HepG2 (cell line): ENCODE measurements around the gene APBB2. TPM values are rescaled to one million over a fixed set of nuclear protein-coding genes. Genes with fewer than 3 reads are reported as not detected.

ENCODE experiments used
- ATAC-seq: fragments of 200-7000 bp; cut with Tn5 transposase; 3 replicates; pipeline ENCODE4 v1.9.1; 2020; ENCODE audit warnings: mild to moderate bottlenecking, moderate library complexity
- BruUV-seq: library from RNA; stranded (reverse); fragments of 400-500 nt; replicated peaks from 2 replicates; lab custom pipeline; 2021; lab: Mats Ljungman, UMichigan
- CTCF ChIA-PET: fragments of 300-600 bp; formaldehyde crosslinking; extraction: SDS; loops from one replicate; lab custom pipeline; 2021; ENCODE audit warnings: low total read pairs, inconsistent platforms, low intra/inter-chr PET ratio; lab: Yijun Ruan, JAX
- POLR2A ChIA-PET: fragments of 350-600 bp; sonication (Branson Sonifier 250); formaldehyde crosslinking; loops from one replicate; lab custom pipeline; 2020; ENCODE audit warnings: antibody characterized with exemption, inconsistent platforms; lab: Yijun Ruan, JAX
- DNase-seq: peaks from one replicate; pipeline ENCODE4 v3.0.0-alpha.2; 2015; ENCODE audit warnings: low spot score
- FAIRE-seq: peaks from 3 replicates; lab custom pipeline; 2011; peaks lifted over from hg19 to GRCh38; lab: Jason Lieb, UNC
- H2AFZ ChIP-seq: one replicate; pipeline ENCODE4 v1.6.1; 2011; ENCODE audit warnings: low read length, inconsistent platforms
- H3K27ac ChIP-seq: fragments of 300-600 bp; 3 replicates; pipeline ENCODE4 v1.8.0; 2011; ENCODE audit warnings: mixed run types, mild to moderate bottlenecking, mixed read lengths, low read length, inconsistent platforms; ENCODE audit not compliant: insufficient read depth; ENCODE audit errors: extremely low read length
- H3K27me3 ChIP-seq, 2 experiments: fragments of 200-600 bp in 1 of 2; 2 replicates in 1 of 2; 3 replicates in 1 of 2; pipeline versions ENCODE4 v1.6.0 to v1.8.0; 2011; ENCODE audit warnings: low read length in 2 of 2, mild to moderate bottlenecking in 2 of 2, moderate library complexity in 2 of 2, inconsistent platforms in 1 of 2; ENCODE audit not compliant: insufficient read depth in 2 of 2, control insufficient read depth in 1 of 2
- H3K36me3 ChIP-seq, 2 experiments: fragments of 200-600 bp in 1 of 2; replicated peaks in 1 of 2; 2 replicates in 1 of 2; 3 replicates in 1 of 2; pipeline versions ENCODE4 v1.5.1 to v1.8.0; 2011; ENCODE audit warnings: low read length in 2 of 2, inconsistent platforms in 1 of 2; ENCODE audit not compliant: insufficient read depth in 2 of 2, control insufficient read depth in 1 of 2
- H3K4me1 ChIP-seq: 2 replicates; pipeline ENCODE4 v1.5.1; 2012; ENCODE audit warnings: low read length, inconsistent platforms; ENCODE audit not compliant: insufficient read depth
- H3K4me2 ChIP-seq: 2 replicates; pipeline ENCODE4 v1.6.0; 2011; ENCODE audit warnings: low read depth, low read length, inconsistent platforms
- H3K4me3 ChIP-seq, 3 experiments: fragments of 200-600 bp in 1 of 3; sonication (generic), shearing (Covaris generic) in 1 of 3; replicated peaks in 1 of 3; 2 replicates each; pipeline ENCODE4 v1.5.1; 2011 to 2016; ENCODE audit warnings: low read length in 3 of 3, inconsistent platforms in 2 of 3, low read depth in 2 of 3, mild to moderate bottlenecking in 2 of 3, control low read depth in 1 of 3, mixed read lengths in 1 of 3; ENCODE audit not compliant: insufficient read depth in 1 of 3
- H3K79me2 ChIP-seq: one replicate; pipeline ENCODE4 v1.6.1; 2011; ENCODE audit warnings: low read length, inconsistent platforms; ENCODE audit not compliant: insufficient read depth
- H3K9ac ChIP-seq: 2 replicates; pipeline ENCODE4 v1.6.0; 2011; ENCODE audit warnings: mild to moderate bottlenecking, low read depth, low read length, inconsistent platforms; ENCODE audit not compliant: insufficient read depth
- H3K9me3 ChIP-seq: 2 replicates; pipeline ENCODE4 v1.5.1; 2012; ENCODE audit warnings: mild to moderate bottlenecking, low read length
- H4K20me1 ChIP-seq: 2 replicates; pipeline ENCODE4 v1.6.0; 2011; ENCODE audit warnings: inconsistent platforms, mild to moderate bottlenecking, low read length, moderate library complexity; ENCODE audit not compliant: insufficient read depth
- NFE2 ChIP-seq: sonication (generic); formaldehyde crosslinking; IDR thresholded peaks from 2 replicates; pipeline ENCODE4 v1.4.0; 2020; ENCODE audit warnings: missing genetic modification reagents
- RBAK ChIP-seq: sonication (generic); formaldehyde crosslinking; IDR thresholded peaks from 2 replicates; pipeline ENCODE4 v1.5.1; 2020; ENCODE audit warnings: mild to moderate bottlenecking, missing genetic modification reagents
- ZNF124 ChIP-seq: sonication (generic); formaldehyde crosslinking; IDR thresholded peaks from 2 replicates; pipeline ENCODE4 v1.4.0; 2020; ENCODE audit warnings: missing genetic modification reagents
- ZNF17 ChIP-seq: sonication (generic); formaldehyde crosslinking; IDR thresholded peaks from 2 replicates; pipeline ENCODE4 v1.5.0; 2020; ENCODE audit warnings: mild to moderate bottlenecking, missing genetic modification reagents
- ZNF335 ChIP-seq: sonication (generic); formaldehyde crosslinking; IDR thresholded peaks from 2 replicates; pipeline ENCODE4 v1.4.0; 2020; ENCODE audit warnings: missing genetic modification reagents
- ZNF451 ChIP-seq: sonication (generic); formaldehyde crosslinking; IDR thresholded peaks from 2 replicates; pipeline ENCODE4 v1.5.0; 2020; ENCODE audit warnings: mild to moderate bottlenecking, missing genetic modification reagents
- ZNF512B ChIP-seq: sonication (generic); formaldehyde crosslinking; IDR thresholded peaks from 2 replicates; pipeline ENCODE4 v1.5.1; 2020; ENCODE audit warnings: missing genetic modification reagents, mild to moderate bottlenecking, borderline replicate concordance
- ZNF670 ChIP-seq: sonication (generic); formaldehyde crosslinking; IDR thresholded peaks from 2 replicates; pipeline ENCODE4 v1.8.0; 2022; ENCODE audit warnings: mild to moderate bottlenecking, missing genetic modification reagents, borderline replicate concordance
- WGBS: methylation state at CpG from one replicate; pipeline ENCODE4 v1.1.6; 2017; ENCODE audit warnings: low lambda C conversion rate; 5-methylcytosine and 5-hydroxymethylcytosine counted together
- in situ Hi-C: cut with HindIII; loops from 2 replicates; pipeline ENCODE4 v1.10.0; 2017; ENCODE audit warnings: low pct_unique_long_range_greater_than_20kb; ENCODE audit not compliant: extremely low pct_ligation_motif_present
- intact Hi-C: fragments of 100-400 bp; cut with micrococcal nuclease; formaldehyde crosslinking; loops from one replicate; pipeline ENCODE4 v1.10.0; 2022; ENCODE audit not compliant: unreplicated experiment
- polyA plus RNA-seq, 8 experiments: library from polyadenylated mRNA; depleted of rRNA in 3 of 8; stranded (reverse) in 7 of 8; unstranded in 1 of 8; fragments of >200 nt; fragmentation: Illumina TruSeq in 4 of 8; extraction: Trizol in 4 of 8; gene quantifications; 2 replicates each; pipeline versions ENCODE4 v1.2.1 to v1.2.3, GENCODE V29; 2011 to 2016; ENCODE audit warnings: low read depth in 4 of 8, missing spikeins in 1 of 8, mixed read lengths in 1 of 8; ENCODE audit not compliant: insufficient read depth in 1 of 8
- total RNA-seq, 5 experiments: library from RNA; depleted of rRNA; stranded (reverse); fragments of >200 nt; fragmentation: Illumina TruSeq; extraction: Trizol; gene quantifications; 2 replicates each; pipeline ENCODE4 v1.2.3, GENCODE V29; 2016; ENCODE audit warnings: low read depth in 1 of 5
- TF ChIP-seq, protein P1 (sequence below), 2 experiments: sonication (generic) in 1 of 2; formaldehyde crosslinking in 1 of 2; IDR thresholded peaks; 2 replicates each; pipeline versions ENCODE4 v1.4.0 to v1.6.1; 2018 to 2020; ENCODE audit warnings: missing genetic modification reagents in 2 of 2, borderline replicate concordance in 1 of 2, low read depth in 1 of 2, mild to moderate bottlenecking in 1 of 2, missing biosample characterization in 1 of 2
- TF ChIP-seq, protein P2 (sequence below): IDR thresholded peaks from 2 replicates; pipeline ENCODE4 v1.6.1; 2016; ENCODE audit warnings: mild to moderate bottlenecking
- TF ChIP-seq, protein P3 (sequence below): sonication (generic); formaldehyde crosslinking; IDR thresholded peaks from 2 replicates; pipeline ENCODE4 v1.4.0; 2020; ENCODE audit warnings: missing genetic modification reagents, borderline replicate concordance

The APBB2 gene
- total and polyA plus RNA-seq, 2 of the 13 experiments (the other 11 are each of a cell fraction or from before 2014, with no cell fraction given) = 11.7 to 17.0 TPM

- TF ChIP-seq, protein P1, sequence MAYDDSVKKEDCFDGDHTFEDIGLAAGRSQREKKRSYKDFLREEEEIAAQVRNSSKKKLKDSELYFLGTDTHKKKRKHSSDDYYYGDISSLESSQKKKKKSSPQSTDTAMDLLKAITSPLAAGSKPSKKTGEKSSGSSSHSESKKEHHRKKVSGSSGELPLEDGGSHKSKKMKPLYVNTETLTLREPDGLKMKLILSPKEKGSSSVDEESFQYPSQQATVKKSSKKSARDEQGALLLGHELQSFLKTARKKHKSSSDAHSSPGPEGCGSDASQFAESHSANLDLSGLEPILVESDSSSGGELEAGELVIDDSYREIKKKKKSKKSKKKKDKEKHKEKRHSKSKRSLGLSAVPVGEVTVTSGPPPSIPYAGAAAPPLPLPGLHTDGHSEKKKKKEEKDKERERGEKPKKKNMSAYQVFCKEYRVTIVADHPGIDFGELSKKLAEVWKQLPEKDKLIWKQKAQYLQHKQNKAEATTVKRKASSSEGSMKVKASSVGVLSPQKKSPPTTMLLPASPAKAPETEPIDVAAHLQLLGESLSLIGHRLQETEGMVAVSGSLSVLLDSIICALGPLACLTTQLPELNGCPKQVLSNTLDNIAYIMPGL (CRISPR knock-in tag; IDR thresholded peaks at IDR 0.05; ENCODE audit: borderline replicate concordance in 1 of 2, low read depth in 1 of 2) = no peak
- no peak for TF ChIP-seq ZNF512B (CRISPR knock-in tag)
- TF ChIP-seq ZNF124 (CRISPR knock-in tag) = no peak
- no peak for TF ChIP-seq ZNF451 (CRISPR knock-in tag)
These were observed 227.2 kb downstream of the APBB2 start (continued) for GRCh38 chr4:40987151-40987550.

GRCh38 chr4:40986375-40986774 lies 228.0 kb downstream of the APBB2 start:
- in situ Hi-C loops = no loop called here
- Histone ChIP-seq H3K27me3 (no peaks in the 10 kb centered on the region), H2AFZ (no peak overlapping the region), H3K79me2 (no peaks in the 10 kb centered on the region), H3K4me1 (peaks cover 13% of the 10 kb centered on the region), H3K36me3 (no peaks in the 10 kb centered on the region), H3K4me2 (no peak overlapping the region), H3K4me3 (no peak overlapping the region), H3K9me3 (no peaks in the 10 kb centered on the region), H3K27ac (no peak overlapping the region), H4K20me1 (no peaks in the 10 kb centered on the region), H3K9ac (no peak overlapping the region)
- no peak for TF ChIP-seq ZNF670 (CRISPR knock-in tag)
- TF ChIP-seq ZNF335 = no peak
- TF ChIP-seq, protein P2, sequence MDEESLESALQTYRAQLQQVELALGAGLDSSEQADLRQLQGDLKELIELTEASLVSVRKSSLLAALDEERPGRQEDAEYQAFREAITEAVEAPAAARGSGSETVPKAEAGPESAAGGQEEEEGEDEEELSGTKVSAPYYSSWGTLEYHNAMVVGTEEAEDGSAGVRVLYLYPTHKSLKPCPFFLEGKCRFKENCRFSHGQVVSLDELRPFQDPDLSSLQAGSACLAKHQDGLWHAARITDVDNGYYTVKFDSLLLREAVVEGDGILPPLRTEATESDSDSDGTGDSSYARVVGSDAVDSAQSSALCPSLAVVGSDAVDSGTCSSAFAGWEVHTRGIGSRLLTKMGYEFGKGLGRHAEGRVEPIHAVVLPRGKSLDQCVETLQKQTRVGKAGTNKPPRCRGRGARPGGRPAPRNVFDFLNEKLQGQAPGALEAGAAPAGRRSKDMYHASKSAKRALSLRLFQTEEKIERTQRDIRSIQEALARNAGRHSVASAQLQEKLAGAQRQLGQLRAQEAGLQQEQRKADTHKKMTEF (CRISPR knock-in tag) = no peak
- no peak for TF ChIP-seq RBAK (CRISPR knock-in tag)
- no peak for TF ChIP-seq NFE2 (CRISPR knock-in tag)
- no peak for TF ChIP-seq ZNF17
- TF ChIP-seq, protein P3, sequence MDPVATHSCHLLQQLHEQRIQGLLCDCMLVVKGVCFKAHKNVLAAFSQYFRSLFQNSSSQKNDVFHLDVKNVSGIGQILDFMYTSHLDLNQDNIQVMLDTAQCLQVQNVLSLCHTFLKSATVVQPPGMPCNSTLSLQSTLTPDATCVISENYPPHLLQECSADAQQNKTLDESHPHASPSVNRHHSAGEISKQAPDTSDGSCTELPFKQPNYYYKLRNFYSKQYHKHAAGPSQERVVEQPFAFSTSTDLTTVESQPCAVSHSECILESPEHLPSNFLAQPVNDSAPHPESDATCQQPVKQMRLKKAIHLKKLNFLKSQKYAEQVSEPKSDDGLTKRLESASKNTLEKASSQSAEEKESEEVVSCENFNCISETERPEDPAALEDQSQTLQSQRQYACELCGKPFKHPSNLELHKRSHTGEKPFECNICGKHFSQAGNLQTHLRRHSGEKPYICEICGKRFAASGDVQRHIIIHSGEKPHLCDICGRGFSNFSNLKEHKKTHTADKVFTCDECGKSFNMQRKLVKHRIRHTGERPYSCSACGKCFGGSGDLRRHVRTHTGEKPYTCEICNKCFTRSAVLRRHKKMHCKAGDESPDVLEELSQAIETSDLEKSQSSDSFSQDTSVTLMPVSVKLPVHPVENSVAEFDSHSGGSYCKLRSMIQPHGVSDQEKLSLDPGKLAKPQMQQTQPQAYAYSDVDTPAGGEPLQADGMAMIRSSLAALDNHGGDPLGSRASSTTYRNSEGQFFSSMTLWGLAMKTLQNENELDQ = no peak
- ATAC-seq (no peak), DNase-seq (no peak), FAIRE-seq (no peak)
- intact Hi-C loops = no loop called here
- ChIA-PET POLR2A (no interaction called here), CTCF (no interaction called here)
- WGBS = 63% methylated on average over 3 of the region's 3 CpGs
- BruUV-seq = no TSS peak
